Aorta (tissue), 5 donors: ENCODE results near the gene ABHD16B. TPM values are rescaled to one million over a fixed set of nuclear protein-coding genes. Genes with fewer than 3 reads are reported as not detected.

Experiments
- ATAC-seq: fragments of 200-7000 bp; cut with Tn5 transposase; one replicate; pipeline ENCODE4 v1.9.1; 2022; ENCODE audit warnings: moderate library complexity; ENCODE audit not compliant: low FRiP score
- DNase-seq, 2 donors: peaks; one replicate each; pipeline ENCODE4 v3.0.0-alpha.2; 2020
- H3K27ac ChIP-seq, 2 donors: one replicate each; pipeline ENCODE4 v1.5.1; 2013; ENCODE audit warnings: low read length in 2 of 2, mild to moderate bottlenecking in 2 of 2, moderate library complexity in 2 of 2, control low read depth in 1 of 2, inconsistent platforms in 1 of 2, low read depth in 1 of 2
- H3K27me3 ChIP-seq, 2 donors: one replicate each; pipeline ENCODE4 v1.6.1; 2013; ENCODE audit warnings: control low read depth in 1 of 2, low read length in 1 of 2, mild to moderate bottlenecking in 1 of 2, moderate library complexity in 1 of 2; ENCODE audit not compliant: insufficient read depth in 2 of 2, control insufficient read depth in 1 of 2
- H3K36me3 ChIP-seq, 2 donors: one replicate each; pipeline ENCODE4 v1.6.1; 2013; ENCODE audit warnings: control low read depth in 1 of 2, low read length in 1 of 2, mild to moderate bottlenecking in 1 of 2; ENCODE audit not compliant: insufficient read depth in 2 of 2, control insufficient read depth in 1 of 2
- H3K4me1 ChIP-seq, 2 donors: one replicate each; pipeline ENCODE4 v1.6.1; 2013; ENCODE audit warnings: low read length in 2 of 2, control low read depth in 1 of 2, mild to moderate bottlenecking in 1 of 2, moderate library complexity in 1 of 2; ENCODE audit not compliant: insufficient read depth in 2 of 2, control insufficient read depth in 1 of 2
- H3K4me3 ChIP-seq, 2 donors: one replicate each; pipeline ENCODE4 v1.5.1; 2013; ENCODE audit warnings: low read length in 2 of 2, control low read depth in 1 of 2, mild to moderate bottlenecking in 1 of 2
- H3K9me3 ChIP-seq: one replicate; pipeline ENCODE4 v1.6.1; 2013; ENCODE audit warnings: mild to moderate bottlenecking, low read length; ENCODE audit not compliant: control insufficient read depth
- WGBS, 2 donors: extraction: QIAGEN DNeasy Blood & Tissue Kit; methylation state at CpG; one replicate each; pipeline ENCODE4 v1.1.7; 2013; 5-methylcytosine and 5-hydroxymethylcytosine counted together
- intact Hi-C, 2 donors: fragments of 100-400 bp; cut with DNase I; formaldehyde crosslinking; loops; one replicate each; pipeline versions ENCODE4 v1.14.2 to v1.15.0; 2022
- polyA plus RNA-seq, 2 donors: library from polyadenylated mRNA; stranded (reverse); fragments of 200-250 nt; gene quantifications; one replicate each; pipeline ENCODE4 v1.2.3, GENCODE V29; 2013
- total RNA-seq, 2 donors: library from RNA; stranded (reverse); fragmentation: NEBNext Ultra II Directional; extraction: Animal tissue kit (Norgen Biotek cat#: 25700); gene quantifications; one replicate each; pipeline ENCODE4 v1.2.1, GENCODE V29; 2021
- donor health status: healthy with polysubstance abuse.
- donor health status: Bipolar disorder and iron deficiency.
- donor health status: DM: no; HTN: no; CAD: no.
- donor health status: DM: no; HTN: no; CAD: no.
- donor health status: DM: yes; HTN: yes; CAD: no.

The ABHD16B gene
- total and polyA plus RNA-seq, 4 donors: 0.38 TPM; not detected in 3

GRCh38 chr20:63831646-63831992, 29.7 kb upstream of the ABHD16B start:
- Histone ChIP-seq H3K27me3 (no peaks in the 10 kb centered on the region), H3K27ac (no peak overlapping the region), H3K36me3 (no peaks in the 10 kb centered on the region), H3K4me1 (no peaks in the 10 kb centered on the region), H3K4me3 (peak overlapping the region; percentile 78 to 90), H3K9me3 (no peaks in the 10 kb centered on the region)
- ATAC-seq (no peak), DNase-seq (no peak)
- 0 to 1% methylated on average over 21 to 55 of the region's 55 CpGs for WGBS, 2 donors
- intact Hi-C loops: loop anchor here in 1 of 2 donors (5.0 kb wide), 1 partner anchor 36 kb away; the partner anchor contains the start of gene TPD52L2

- Histone ChIP-seq H3K9me3 (no peaks in the 10 kb centered on the region), H3K36me3 (no peaks in the 10 kb centered on the region), H3K27me3 (no peaks in the 10 kb centered on the region), H3K27ac (no peak overlapping the region), H3K4me1 (no peaks in the 10 kb centered on the region), H3K4me3 (peak overlapping the region; percentile 78 to 90)
- DNase-seq (no peak), ATAC-seq (no peak)
- intact Hi-C loops: loop anchor here in 1 of 2 donors (5.0 kb wide), 1 partner anchor 35 kb away; the partner anchor contains the start of gene TPD52L2
- 20 to 23% methylated on average over 55 to 76 of the region's 76 CpGs for WGBS, 2 donors
Observed at GRCh38 chr20:63831993-63832686, 29.2 kb upstream of the ABHD16B start.

- Histone ChIP-seq H3K4me1 (no peaks in the 10 kb centered on the region), H3K36me3 (no peaks in the 10 kb centered on the region), H3K4me3 (no peak overlapping the region), H3K9me3 (no peaks in the 10 kb centered on the region), H3K27ac (no peak overlapping the region), H3K27me3 (no peaks in the 10 kb centered on the region)
- no peak for DNase-seq
- no peak for ATAC-seq
- intact Hi-C loops: loop anchor here in 1 of 2 donors (5.0 kb wide), 1 partner anchor 33 kb away; the partner anchor contains the start of gene TPD52L2
- 70 to 75% methylated on average over 20 of the region's 20 CpGs for WGBS, 2 donors
Observed at GRCh38 chr20:63833776-63834490, 27.4 kb upstream of the ABHD16B start.

GRCh38 chr20:63834491-63834880, 26.8 kb upstream of the ABHD16B start:
- no peaks in the 10 kb centered on the region for H3K27me3 ChIP-seq
- no peak overlapping the region for H3K4me3 ChIP-seq
- WGBS, 2 donors: 80 to 83% methylated on average over 9 of the region's 9 CpGs
- no peaks in the 10 kb centered on the region for H3K36me3 ChIP-seq
- H3K9me3 ChIP-seq: no peaks in the 10 kb centered on the region
- ATAC-seq: no peak
- H3K27ac ChIP-seq: no peak overlapping the region
- H3K4me1 ChIP-seq: no peaks in the 10 kb centered on the region
- intact Hi-C loops: loop anchor here in 1 of 2 donors (5.0 kb wide), 1 partner anchor 33 kb away; the partner anchor contains the start of gene TPD52L2
- no peak for DNase-seq

GRCh38 chr20:63835021-63835858, 26.1 kb upstream of the ABHD16B start:
- no peaks in the 10 kb centered on the region for H3K9me3 ChIP-seq
- peak; percentile 93 for ATAC-seq
- intact Hi-C loops: no loop called here
- no peak overlapping the region for H3K27ac ChIP-seq
- 10 to 11% methylated on average over 21 of the region's 21 CpGs for WGBS, 2 donors
- H3K4me3 ChIP-seq: no peak overlapping the region
- no peaks in the 10 kb centered on the region for H3K4me1 ChIP-seq
- no peaks in the 10 kb centered on the region for H3K27me3 ChIP-seq
- H3K36me3 ChIP-seq: no peaks in the 10 kb centered on the region
- peak; percentile 92 to 93 for DNase-seq

GRCh38 chr20:63836458-63837344, 24.6 kb upstream of the ABHD16B start:
- DNase-seq (no peak), ATAC-seq (no peak)
- no peaks in the 10 kb centered on the region for H3K27me3 ChIP-seq
- no peak overlapping the region for H3K27ac ChIP-seq
- 84 to 87% methylated on average over 23 to 27 of the region's 27 CpGs for WGBS, 2 donors
- no peaks in the 10 kb centered on the region for H3K4me1 ChIP-seq
- H3K4me3 ChIP-seq: no peak overlapping the region
- no peaks in the 10 kb centered on the region for H3K9me3 ChIP-seq
- no peaks in the 10 kb centered on the region for H3K36me3 ChIP-seq
- intact Hi-C loops: no loop called here

GRCh38 chr20:63837479-63837878, 23.8 kb upstream of the ABHD16B start:
- Histone ChIP-seq H3K27me3 (no peaks in the 10 kb centered on the region), H3K4me3 (no peak overlapping the region), H3K9me3 (no peaks in the 10 kb centered on the region), H3K4me1 (no peaks in the 10 kb centered on the region), H3K36me3 (no peaks in the 10 kb centered on the region), H3K27ac (no peak overlapping the region)
- no peak for DNase-seq
- intact Hi-C loops: no loop called here
- 40 to 42% methylated on average over 8 of the region's 8 CpGs for WGBS, 2 donors
- no peak for ATAC-seq

- no peak for ATAC-seq
- Histone ChIP-seq H3K36me3 (no peaks in the 10 kb centered on the region), H3K4me3 (no peak overlapping the region), H3K4me1 (no peaks in the 10 kb centered on the region), H3K27ac (no peak overlapping the region), H3K27me3 (no peaks in the 10 kb centered on the region), H3K9me3 (no peaks in the 10 kb centered on the region)
- WGBS, 2 donors: 83 to 86% methylated on average over 13 of the region's 13 CpGs
- no peak for DNase-seq
- intact Hi-C loops: no loop called here
Observed at GRCh38 chr20:63839620-63840019, 21.7 kb upstream of the ABHD16B start.
